GM19193 (cell line): ENCODE results near the gene CHST2.

Experiments
- POLR2A ChIP-seq: IDR thresholded peaks from 4 replicates; pipeline ENCODE4 v1.6.1; 2011; ENCODE audit not compliant: insufficient read depth, insufficient read length; ENCODE audit errors: extremely low read depth

The CHST2 gene

DNA sequence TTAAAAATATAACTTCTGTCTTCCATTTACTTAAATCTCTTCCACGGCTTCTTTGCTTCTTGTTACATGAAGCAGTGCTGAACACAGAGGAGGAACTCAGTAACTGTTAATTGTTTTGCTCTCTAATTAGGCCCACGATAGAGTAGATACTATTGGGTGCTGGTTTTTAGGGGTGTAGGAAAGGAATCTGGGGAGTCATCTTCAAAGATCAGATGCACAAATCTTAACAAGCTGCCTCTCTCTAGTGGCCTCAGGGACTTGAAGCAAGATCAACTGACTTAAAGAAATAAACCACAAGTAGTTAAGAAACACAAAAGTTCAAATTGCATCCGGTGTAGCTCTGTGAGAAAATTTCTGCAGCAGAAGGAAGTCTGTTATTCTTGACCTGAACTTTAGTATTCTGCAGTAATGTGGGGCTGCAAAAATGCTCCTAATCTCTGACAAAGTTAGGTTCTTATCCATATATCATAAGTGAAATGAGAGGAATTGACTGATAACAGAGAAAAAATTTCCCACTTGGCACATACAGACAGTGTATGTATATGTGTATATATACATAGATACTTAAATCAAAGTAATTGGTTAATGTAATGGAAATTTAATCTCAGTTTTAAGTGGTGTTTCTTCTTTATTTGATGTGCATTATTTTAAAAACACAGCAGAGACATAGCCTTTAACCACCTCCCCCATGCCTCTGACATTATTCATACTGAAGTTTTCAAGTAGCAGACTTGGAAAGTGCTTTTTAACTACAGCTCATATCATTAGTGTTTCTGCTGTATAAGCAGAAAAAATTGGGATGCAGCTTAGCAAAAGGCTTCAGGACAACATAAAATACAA lies 51.8 kb downstream of the CHST2 start:
- no peak for TF ChIP-seq POLR2A

DNA sequence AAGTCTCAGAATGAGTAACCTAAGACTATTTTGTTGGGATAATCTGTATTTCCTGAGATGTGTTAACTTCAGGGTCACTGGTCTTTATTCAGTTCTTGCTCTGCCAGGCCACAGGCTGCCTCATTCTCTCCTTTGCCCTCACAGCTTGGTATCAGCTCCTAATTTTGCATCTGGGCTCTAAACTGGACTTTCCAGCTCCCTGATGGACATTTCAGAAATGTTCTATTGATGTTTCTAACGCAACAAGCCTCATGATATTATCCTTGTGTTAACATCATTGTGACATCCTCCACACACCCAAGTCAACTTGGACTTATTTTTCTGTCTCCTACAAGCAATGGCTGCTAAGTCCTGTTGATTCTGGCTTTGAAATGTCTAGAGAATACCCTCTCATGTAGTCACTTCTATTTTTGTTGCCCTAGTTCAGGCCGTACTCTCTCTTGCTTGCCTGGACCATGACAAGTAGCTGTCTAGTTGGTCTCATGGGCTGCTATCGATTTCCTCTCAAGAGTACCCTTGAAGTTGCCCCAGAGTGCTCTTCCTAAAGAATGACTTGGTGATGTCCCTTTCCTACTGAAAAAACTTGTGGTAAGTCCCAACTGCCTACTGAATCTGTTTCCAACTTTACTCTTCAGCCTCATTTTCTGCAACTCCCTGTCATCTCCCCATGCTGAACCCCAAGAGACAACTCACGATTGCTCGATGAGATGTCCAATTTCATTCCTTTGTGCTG lies 52.7 kb downstream of the CHST2 start:
- no peak for TF ChIP-seq POLR2A

DNA sequence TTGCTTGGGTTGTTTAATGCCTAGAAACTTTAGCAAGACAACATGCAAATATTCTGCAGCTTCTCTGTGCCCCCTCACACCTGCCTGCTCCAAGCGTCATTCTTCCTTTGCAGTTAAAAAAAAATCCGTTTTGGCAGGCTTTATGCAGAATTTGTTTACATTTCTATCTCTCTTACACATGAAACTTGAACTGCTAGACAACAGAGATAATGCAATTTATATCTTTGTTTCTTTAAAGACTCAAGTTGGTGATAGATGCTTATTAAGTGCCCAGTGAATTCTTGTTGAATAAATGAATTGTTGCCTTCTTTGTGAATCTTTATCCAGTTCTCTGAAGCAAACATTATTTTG lies 53.2 kb downstream of the CHST2 start:
- no peak for TF ChIP-seq POLR2A

DNA sequence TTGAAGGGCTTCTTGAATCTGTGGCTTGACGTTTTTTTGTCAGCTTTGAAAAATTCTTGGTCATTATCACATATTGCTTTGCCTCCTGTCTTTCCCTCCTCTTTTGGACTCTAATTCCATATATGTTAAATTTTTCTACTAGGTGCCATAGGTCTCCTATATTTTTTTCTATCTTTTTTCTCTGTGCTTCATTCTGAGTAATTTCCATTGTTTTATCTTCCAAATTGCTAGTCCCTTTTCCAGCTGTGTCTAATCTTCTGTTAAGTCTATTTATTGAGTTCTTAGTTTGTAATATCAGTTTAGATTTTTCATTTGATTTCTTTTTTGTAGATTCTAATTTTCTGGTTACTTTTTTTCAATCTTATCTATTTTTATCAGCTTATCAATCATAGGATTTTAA lies 53.7 kb downstream of the CHST2 start:
- no peak for TF ChIP-seq POLR2A
